ENCODE results near the gene ERF. TPM values are rescaled to one million over a fixed set of nuclear protein-coding genes. Genes with fewer than 3 reads are reported as not detected.

ERF gene
- total and polyA plus RNA-seq, 10 of the 15 experiments (the other 5 are each of a cell fraction or from before 2014, with no cell fraction given) = 0.02 to 51.8 (median 14.4) TPM

GRCh38 chr19:42207767-42208271 lies 47.1 kb downstream of the ERF start:
- no peak for TF ChIP-seq JUNB (IDR thresholded peaks at IDR 0.05)
- no peak for TF ChIP-seq MYB (IDR thresholded peaks at IDR 0.05; ENCODE audit: borderline replicate concordance, low read depth, low read length)
- TF ChIP-seq ZBTB40 (IDR thresholded peaks at IDR 0.05; ENCODE audit: borderline replicate concordance) = no peak
- TF ChIP-seq CHD4 (IDR thresholded peaks at IDR 0.05) = no peak
- no peak for TF ChIP-seq CHD2 (IDR thresholded peaks at IDR 0.05; ENCODE audit: borderline replicate concordance, low read depth, low read length)
- TF ChIP-seq SUPT20H (IDR thresholded peaks at IDR 0.05; ENCODE audit: borderline replicate concordance, control insufficient read depth, low read depth, low read length) = no peak
- TF ChIP-seq BRCA1 (IDR thresholded peaks at IDR 0.05; ENCODE audit: low read depth, low read length) = no peak
- no peak for TF ChIP-seq ZNF384 (IDR thresholded peaks at IDR 0.05; ENCODE audit: borderline replicate concordance, low read depth, low read length)
- TF ChIP-seq RELA (IDR thresholded peaks at IDR 0.05; ENCODE audit: borderline replicate concordance, partially characterized antibody) = no peak
- TF ChIP-seq NR2F1 (conservative IDR thresholded peaks at IDR 0.05) = no peak
- no peak for TF ChIP-seq ATF2 (IDR thresholded peaks at IDR 0.05; ENCODE audit: low read length)
- TF ChIP-seq HCFC1 (IDR thresholded peaks at IDR 0.05; ENCODE audit: low read length) = no peak

More at GRCh38 chr19:42207767-42208271, 47.1 kb downstream of the ERF start:
- H3K9me3 ChIP-seq (replicated peaks; ENCODE audit: control insufficient read depth, insufficient read depth, low read length) = no peaks in the 10 kb centered on the region
- H3K9ac ChIP-seq (ENCODE audit: control insufficient read depth, insufficient read depth, low read length) = no peak overlapping the region
- peaks cover 4% of the 10 kb centered on the region for H3K4me1 ChIP-seq (ENCODE audit: control insufficient read depth, insufficient read depth, low read length)
- SMC1A ChIA-PET (ENCODE audit: uncharacterized antibody, unreplicated experiment) = interaction anchor here (1.1 kb wide), 1 partner anchor 9 kb away, joined by 4 read pairs; no protein-coding TSS in a partner anchor
- H2AFZ ChIP-seq (ENCODE audit: control insufficient read depth, low read depth, low read length) = no peak overlapping the region
- ATAC-seq (no peak), FAIRE-seq (no peak), DNase-seq (ENCODE audit: low read depth, low spot score) (no peak)
- peaks cover 29 to 30% of the 10 kb centered on the region in 2 experiments for H3K36me3 ChIP-seq (ENCODE audit: control insufficient read depth in 2 of 2, insufficient read depth in 2 of 2, low read length in 1 of 2)
- POLR2A ChIA-PET = no interaction called here
- H3K79me2 ChIP-seq (ENCODE audit: control insufficient read depth, insufficient read depth, low read length) = peaks cover under 1% of the 10 kb centered on the region
- CTCF ChIA-PET = no interaction called here
- H3K4me3 ChIP-seq = no peak overlapping the region
- RAD21 ChIA-PET (ENCODE audit: unreplicated experiment) = no interaction called here
- H3K27ac ChIP-seq (ENCODE audit: control insufficient read depth, insufficient read depth) = no peak overlapping the region
- WGBS (ENCODE audit: insufficient coverage, insufficient replicate concordance, low lambda C conversion rate, missing lambda C conversion rate) = 100% methylated on average over 6 of the region's 6 CpGs
- H4K20me1 ChIP-seq (ENCODE audit: control insufficient read depth, insufficient read depth) = no peaks in the 10 kb centered on the region
- intact Hi-C loops (cut with micrococcal nuclease; ENCODE audit: unreplicated experiment) (no loop called here), in situ Hi-C loops (cut with MboI) (no loop called here)
- no peak overlapping the region for H3K4me2 ChIP-seq (ENCODE audit: control insufficient read depth, insufficient read depth)
- BruUV-seq (replicated peaks) = no TSS peak
- no peaks in the 10 kb centered on the region for H3K27me3 ChIP-seq (replicated peaks in 1 of 2; ENCODE audit: control insufficient read depth in 2 of 2, insufficient read depth in 2 of 2, low read length in 1 of 2)
